GM18508 (cell line): ENCODE data around the gene LRP2BP.
"Not testable (repeated sequence)": the region's sequence is repeated elsewhere in the genome, so short reads cannot be mapped to it uniquely, and the experiment has no call there.

Experiments used
- ATAC-seq: cut with Tn5 transposase; IDR thresholded peaks from one replicate; pipeline ENCODE4 v1.9.1; 2021; ENCODE audit warnings: moderate number of reproducible peaks; ENCODE audit not compliant: insufficient read depth, unreplicated experiment

Gene LRP2BP

DNA sequence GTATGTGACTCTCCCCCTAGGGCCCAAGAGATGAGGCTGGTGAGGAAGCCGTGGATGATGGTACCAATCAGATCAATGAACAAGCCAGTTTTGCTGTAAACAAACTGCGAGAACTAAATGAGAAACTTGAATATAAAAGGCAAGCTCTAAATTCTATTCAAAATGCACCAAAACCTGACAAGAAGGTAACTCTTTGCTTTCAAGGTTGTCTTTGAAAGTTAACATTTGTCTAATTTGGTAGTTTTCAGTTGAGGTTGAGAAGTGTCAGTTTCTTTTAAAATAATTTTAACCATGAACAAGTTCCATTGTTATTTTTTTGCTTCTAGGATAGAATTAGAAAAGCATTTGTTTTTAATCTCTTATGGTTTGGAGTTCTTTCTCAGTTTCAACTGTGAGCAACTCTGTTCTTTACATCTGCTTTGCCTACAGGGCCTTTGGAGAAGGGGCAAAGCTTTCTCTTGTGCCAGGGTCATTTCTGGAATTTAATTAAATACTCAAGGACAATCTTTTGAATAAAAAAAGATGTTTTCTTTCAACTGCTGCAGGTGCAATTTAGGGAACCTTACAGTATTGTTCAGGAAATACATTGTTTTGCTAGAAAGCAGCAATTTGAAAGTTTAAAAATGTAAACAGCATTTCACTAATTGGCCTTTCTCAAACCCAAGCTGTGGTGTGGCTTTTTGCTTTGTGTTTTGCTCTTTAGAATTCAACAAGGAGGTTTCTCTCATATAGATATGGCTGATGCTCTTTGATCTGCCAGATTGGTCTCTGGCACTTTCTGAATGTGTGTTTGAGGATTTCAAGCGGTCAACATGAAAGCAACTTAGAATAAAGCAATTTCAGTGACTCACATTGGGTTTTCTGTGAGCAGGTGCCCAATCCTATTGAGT, 62.9 kb downstream of the LRP2BP start:
- ATAC-seq: no peak

DNA sequence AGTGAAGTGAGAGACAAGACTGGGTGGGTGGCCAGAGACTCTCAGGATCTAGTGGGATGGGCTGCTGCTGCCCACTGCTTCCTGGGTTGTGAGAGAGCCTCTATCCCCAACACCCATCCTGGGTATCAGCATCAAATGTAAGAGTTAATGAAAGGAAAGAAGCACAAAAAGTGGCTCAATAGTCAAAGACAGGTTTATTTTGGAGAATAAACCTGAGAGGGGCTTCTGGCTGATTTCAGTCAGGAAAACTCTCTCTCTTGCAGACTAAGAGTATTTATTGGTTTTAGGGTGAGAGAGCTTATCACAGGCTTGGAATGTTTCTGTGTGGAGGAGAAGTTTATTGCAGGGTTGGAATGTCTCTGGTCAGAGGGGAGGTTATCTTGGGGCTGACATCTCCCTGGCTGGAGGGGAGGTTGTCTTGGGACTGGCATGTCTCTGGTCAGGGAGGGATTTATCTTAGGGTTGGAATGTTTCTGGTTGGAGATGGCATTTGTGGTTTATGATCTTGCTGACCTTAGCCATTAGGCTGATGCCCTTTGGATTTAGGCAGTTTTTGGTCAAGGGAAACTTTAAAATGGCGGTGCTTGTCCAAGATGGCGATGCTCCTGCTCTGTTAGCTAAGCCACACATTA, 65.7 kb downstream of the LRP2BP start:
- not testable (repeated sequence) for ATAC-seq

- ATAC-seq: no peak
Observed at GRCh38 chr4:185328586-185328985, 67.1 kb downstream of the LRP2BP start.

GRCh38 chr4:185325721-185326120, 70.0 kb downstream of the LRP2BP start:
- ATAC-seq: not testable (repeated sequence)

DNA sequence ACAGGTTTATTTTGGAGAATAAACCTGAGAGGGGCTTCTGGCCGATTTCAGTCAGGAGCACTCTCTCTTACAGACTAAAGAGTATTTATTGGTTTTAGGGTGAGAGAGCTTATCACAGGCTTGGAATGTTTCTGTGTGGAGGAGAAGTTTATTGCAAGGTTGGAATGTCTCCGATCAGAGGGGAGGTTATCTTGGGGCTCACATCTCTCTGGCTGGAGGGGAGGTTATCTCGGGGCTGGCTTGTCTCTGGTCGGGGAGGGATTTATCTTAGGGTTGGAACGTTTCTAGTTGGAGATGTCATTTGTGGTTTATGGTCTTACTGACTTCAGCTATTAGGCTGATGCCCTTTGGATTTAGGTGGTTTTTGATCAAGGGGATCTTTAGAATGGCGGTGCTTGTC, 71.4 kb downstream of the LRP2BP start:
- ATAC-seq: not testable (repeated sequence)

GRCh38 chr4:185323606-185324005, 72.1 kb downstream of the LRP2BP start:
- ATAC-seq: no peak

GRCh38 chr4:185322803-185323202, 72.9 kb downstream of the LRP2BP start:
- no peak for ATAC-seq

DNA sequence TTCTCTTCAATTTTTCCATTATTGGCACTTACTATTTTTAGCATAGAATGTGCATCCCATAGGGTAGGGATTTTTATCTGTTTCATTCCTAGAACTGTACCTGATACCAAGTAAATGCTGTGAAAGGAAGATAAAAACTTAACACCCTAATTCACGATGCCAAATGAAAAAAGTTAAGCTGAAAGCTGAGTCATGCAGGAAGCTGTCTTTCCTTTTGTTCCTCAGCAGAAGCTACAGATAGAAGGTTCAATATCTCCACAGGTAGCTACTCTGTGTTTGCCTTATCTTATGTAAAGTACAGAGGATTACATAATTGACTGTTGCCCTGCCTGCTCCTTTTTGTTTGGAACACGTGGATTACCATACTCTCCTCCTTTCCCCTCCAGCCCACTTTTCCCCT, 77.0 kb downstream of the LRP2BP start:
- no peak for ATAC-seq

DNA sequence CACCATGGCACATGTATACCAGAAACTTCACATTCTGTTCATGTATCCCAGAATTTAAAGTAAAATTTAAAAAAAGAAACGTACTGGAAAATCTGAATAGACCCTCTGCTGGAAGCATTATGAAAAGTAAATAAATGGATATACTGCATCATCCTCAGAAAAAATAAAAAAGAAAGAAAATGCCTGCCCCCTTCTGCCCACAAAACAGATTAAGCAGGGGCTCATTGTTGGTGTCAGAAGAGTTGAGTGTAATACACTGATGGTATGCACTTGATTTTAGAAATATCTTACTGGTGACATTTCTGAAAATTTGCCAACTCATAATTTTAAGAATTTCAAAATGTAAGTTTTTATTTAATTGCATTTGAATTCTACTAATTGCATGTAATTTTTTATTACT, 77.8 kb downstream of the LRP2BP start:
- ATAC-seq: no peak

DNA sequence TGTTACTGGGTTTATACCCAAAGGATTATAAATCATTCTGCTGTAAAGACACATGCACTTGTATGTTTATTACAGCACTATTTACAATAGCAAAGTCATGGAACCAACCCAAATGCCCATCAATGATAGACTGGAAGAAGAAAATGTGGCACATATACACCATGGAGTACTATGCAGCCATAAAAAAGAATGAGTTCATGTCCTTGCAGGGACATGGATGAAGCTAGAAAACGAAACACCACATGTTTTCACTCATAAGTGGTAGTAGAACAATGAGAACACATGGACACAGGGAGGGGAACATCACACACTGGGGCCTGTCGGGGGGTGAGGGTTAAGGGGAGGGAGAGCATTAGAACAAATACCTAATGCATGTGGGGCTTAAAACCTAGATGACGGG, 78.3 kb downstream of the LRP2BP start:
- ATAC-seq: not testable (repeated sequence)
